Prostate gland (tissue), 2 donors: ENCODE data around the gene SCN1B.

Experiments used
- CTCF ChIP-seq, 4 experiments: fragments of 200-600 bp in 2 of 4; fragments of 450-650 bp in 2 of 4; sonication (generic) in 2 of 4; IDR thresholded peaks; 1 replicate in 3 of 4; 2 replicates in 1 of 4; pipeline ENCODE4 v1.5.1; 2016 to 2019; ENCODE audit warnings: antibody characterized with exemption in 4 of 4, mild to moderate bottlenecking in 2 of 4, moderate library complexity in 2 of 4
- POLR2A ChIP-seq: fragments of 450-650 bp; IDR thresholded peaks from one replicate; pipeline ENCODE4 v1.6.1; 2016; ENCODE audit warnings: antibody characterized with exemption, mild to moderate bottlenecking
- POLR2AphosphoS5 ChIP-seq: sonication (generic); formaldehyde crosslinking; IDR thresholded peaks from one replicate; pipeline ENCODE4 v1.6.1; 2017; ENCODE audit warnings: antibody characterized with exemption

- TF ChIP-seq POLR2AphosphoS5 (no peak), CTCF (IDR thresholded peaks at IDR 0.05) (no peak), POLR2A (no peak)
These were observed 31.3 kb upstream of the SCN1B start for GRCh38 chr19:34998777-34999497.
